MM.1S (cell line): ENCODE measurements around the gene RAC3.

Source experiments
- DNase-seq: peaks from one replicate; pipeline ENCODE4 v3.0.0-alpha.2; 2015
- H2AFZ ChIP-seq: fragments of 300-600 bp; sonication (generic); 2 replicates; pipeline ENCODE4 v1.6.0; 2016; ENCODE audit warnings: antibody characterized with exemption, low read length
- H3F3A ChIP-seq: fragments of 300-600 bp; sonication (generic); 2 replicates; pipeline ENCODE4 v1.6.1; 2016; ENCODE audit warnings: mild to moderate bottlenecking, antibody characterized with exemption, low read length, moderate library complexity, mixed read lengths; ENCODE audit not compliant: insufficient read depth
- H3K27ac ChIP-seq: fragments of 300-600 bp; sonication (generic); 2 replicates; pipeline ENCODE4 v1.5.1; 2016; ENCODE audit warnings: mild to moderate bottlenecking, low read length
- H3K27me3 ChIP-seq: fragments of 300-600 bp; sonication (generic); replicated peaks from 2 replicates; pipeline ENCODE4 v1.6.0; 2016; ENCODE audit warnings: low read length; ENCODE audit not compliant: insufficient read depth
- H3K36me3 ChIP-seq: fragments of 300-600 bp; sonication (generic); replicated peaks from 2 replicates; pipeline ENCODE4 v1.6.1; 2016; ENCODE audit warnings: mild to moderate bottlenecking, low read length, mixed read lengths; ENCODE audit not compliant: insufficient read depth
- H3K4me1 ChIP-seq: fragments of 300-600 bp; sonication (generic); 2 replicates; pipeline ENCODE4 v1.6.1; 2016; ENCODE audit warnings: low read length, mixed read lengths
- H3K4me2 ChIP-seq: fragments of 300-600 bp; sonication (generic); 2 replicates; pipeline ENCODE4 v1.6.0; 2016; ENCODE audit warnings: low read depth, low read length
- H3K4me3 ChIP-seq: fragments of 300-600 bp; sonication (generic); 2 replicates; pipeline ENCODE4 v1.5.1; 2016; ENCODE audit warnings: low read length, mixed read lengths
- H3K79me2 ChIP-seq: fragments of 300-600 bp; sonication (generic); 2 replicates; pipeline ENCODE4 v1.6.1; 2016; ENCODE audit warnings: mixed run types, low read length, mixed read lengths
- H3K9ac ChIP-seq: fragments of 300-600 bp; sonication (generic); 2 replicates; pipeline ENCODE4 v1.6.1; 2016; ENCODE audit warnings: low read length, mixed read lengths
- H3K9me2 ChIP-seq: fragments of 300-600 bp; sonication (generic); replicated peaks from 2 replicates; pipeline ENCODE4 v1.6.1; 2016; ENCODE audit warnings: mild to moderate bottlenecking, low read length, mixed read lengths; ENCODE audit not compliant: insufficient read depth
- H3K9me3 ChIP-seq: fragments of 300-600 bp; sonication (generic); replicated peaks from 2 replicates; pipeline ENCODE4 v1.6.1; 2016; ENCODE audit warnings: mild to moderate bottlenecking, low read length, mixed read lengths; ENCODE audit not compliant: insufficient read depth
- H4K20me1 ChIP-seq: fragments of 300-600 bp; sonication (generic); 2 replicates; pipeline ENCODE4 v1.6.1; 2016; ENCODE audit warnings: mild to moderate bottlenecking, low read length, moderate library complexity, mixed read lengths; ENCODE audit not compliant: insufficient read depth
- CTCF ChIP-seq: fragments of 300-600 bp; sonication (generic); IDR thresholded peaks from 2 replicates; pipeline ENCODE4 v1.5.1; 2016; ENCODE audit warnings: antibody characterized with exemption, low read length, mixed read lengths
- EZH2 ChIP-seq: fragments of 300-600 bp; sonication (generic); optimal IDR thresholded peaks from 2 replicates; pipeline ENCODE3; 2017; ENCODE audit warnings: low read depth, mild to moderate bottlenecking, antibody characterized with exemption, low read length, mixed read lengths
- EZH2phosphoT487 ChIP-seq: fragments of 300-600 bp; sonication (generic); IDR thresholded peaks from 2 replicates; pipeline ENCODE4 v1.6.1; 2018; ENCODE audit warnings: antibody characterized with exemption, low read length

The RAC3 gene

DNA sequence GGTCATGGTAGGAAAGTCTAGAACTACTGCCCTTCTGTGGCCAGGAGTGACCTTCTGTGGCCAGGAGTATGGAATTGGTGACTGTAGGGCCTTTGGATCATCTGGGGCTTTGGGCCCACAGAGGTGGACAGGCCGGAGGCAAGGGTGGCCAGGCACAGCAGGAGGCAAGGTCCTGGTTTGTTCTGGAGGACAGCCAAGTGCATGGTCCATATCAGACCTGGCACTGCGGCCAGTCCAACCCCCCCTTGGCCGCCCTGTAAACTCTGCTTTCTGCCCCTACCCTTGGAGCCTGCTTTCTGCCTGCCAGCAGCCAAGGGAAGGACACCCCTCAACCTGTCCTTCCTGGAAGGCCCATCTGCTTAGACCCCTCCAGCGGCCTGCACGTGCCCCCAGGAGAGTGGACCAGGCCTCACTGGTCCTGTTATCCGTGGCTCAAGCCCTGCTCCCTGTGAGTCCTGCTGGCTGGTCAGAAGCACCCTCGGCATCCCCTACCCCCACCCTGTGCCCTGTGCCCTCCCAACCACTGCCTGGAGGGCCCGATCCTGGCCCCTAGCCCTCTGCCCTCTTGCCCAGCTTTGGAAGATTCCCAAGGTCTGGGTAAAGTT, 8.3 kb downstream of the RAC3 start:
- no peak overlapping the region for H3K4me2 ChIP-seq
- H2AFZ ChIP-seq: no peak overlapping the region
- H3K9ac ChIP-seq: no peak overlapping the region
- DNase-seq: no peak
- 0 out of 2 replicates have a peak, but pooled peaks cover 6% of the 10 kb centered on the region for H3K27me3 ChIP-seq
- H3K36me3 ChIP-seq: no peaks in the 10 kb centered on the region
- no peaks in the 10 kb centered on the region for H4K20me1 ChIP-seq
- peaks cover 8% of the 10 kb centered on the region; the same call in 1 of the 2 replicates for H3K4me1 ChIP-seq
- peaks cover 12% of the 10 kb centered on the region for H3K79me2 ChIP-seq
- TF ChIP-seq EZH2: no peak
- no peak for TF ChIP-seq CTCF
- TF ChIP-seq EZH2phosphoT487: no peak
- H3F3A ChIP-seq: no peaks in the 10 kb centered on the region
- H3K4me3 ChIP-seq: no peak overlapping the region
- H3K9me2 ChIP-seq: no peaks in the 10 kb centered on the region
- no peaks in the 10 kb centered on the region for H3K9me3 ChIP-seq
- H3K27ac ChIP-seq: no peak overlapping the region

- no peak for TF ChIP-seq CTCF
- TF ChIP-seq EZH2phosphoT487: no peak
- TF ChIP-seq EZH2: no peak
- Histone ChIP-seq H4K20me1 (no peaks in the 10 kb centered on the region), H3K4me3 (no peak overlapping the region), H3K27me3 (0 out of 2 replicates have a peak, but pooled peaks cover 6% of the 10 kb centered on the region), H3K4me1 (peaks cover 6% of the 10 kb centered on the region; the same call in 1 of the 2 replicates), H3K9me3 (no peaks in the 10 kb centered on the region), H3K79me2 (peaks cover 8% of the 10 kb centered on the region), H3K4me2 (no peak overlapping the region), H2AFZ (no peak overlapping the region), H3K27ac (no peak overlapping the region), H3K36me3 (no peaks in the 10 kb centered on the region), H3F3A (no peaks in the 10 kb centered on the region), H3K9ac (no peak overlapping the region), H3K9me2 (no peaks in the 10 kb centered on the region)
- DNase-seq: no peak
Observed at GRCh38 chr17:82041144-82041814, 9.8 kb downstream of the RAC3 start.

- no peak overlapping the region for H3K4me2 ChIP-seq
- H3F3A ChIP-seq: no peaks in the 10 kb centered on the region
- no peaks in the 10 kb centered on the region for H3K9me2 ChIP-seq
- H3K4me3 ChIP-seq: no peak overlapping the region
- H3K9ac ChIP-seq: no peak overlapping the region
- H3K36me3 ChIP-seq: no peaks in the 10 kb centered on the region; the same call in 1 of the 2 replicates
- H3K27me3 ChIP-seq: 0 out of 2 replicates have a peak, but pooled peaks cover 6% of the 10 kb centered on the region
- 0 out of 2 replicates have a peak, but pooled peaks cover 2% of the 10 kb centered on the region for H3K4me1 ChIP-seq
- H3K79me2 ChIP-seq: no peaks in the 10 kb centered on the region
- DNase-seq: no peak
- H4K20me1 ChIP-seq: no peaks in the 10 kb centered on the region
- TF ChIP-seq EZH2 (no peak), CTCF (no peak), EZH2phosphoT487 (no peak)
- no peaks in the 10 kb centered on the region for H3K9me3 ChIP-seq
- H3K27ac ChIP-seq: no peak overlapping the region
- no peak overlapping the region for H2AFZ ChIP-seq
Observed at GRCh38 chr17:82042649-82043048, 11.2 kb downstream of the RAC3 start.
